Choroid plexus epithelial cell (primary cell): ENCODE results near the gene AUTS2.

Experiments
- DNase-seq: peaks from one replicate; pipeline ENCODE4 v3.0.0-alpha.2; 2010; ENCODE audit warnings: low read depth
- H3K4me3 ChIP-seq: 2 replicates; pipeline ENCODE4 v1.5.1; 2011; ENCODE audit warnings: low read depth, mild to moderate bottlenecking, control low read depth, low read length, moderate library complexity
- CTCF ChIP-seq: conservative IDR thresholded peaks from 2 replicates; pipeline ENCODE4 v1.5.1; 2011; ENCODE audit warnings: low read depth, mild to moderate bottlenecking, control low read depth, inconsistent platforms, low read length, moderate library complexity

Gene AUTS2

GRCh38 chr7:69820479-69821192, 222.4 kb downstream of the AUTS2 start:
- H3K4me3 ChIP-seq: no peak overlapping the region
- DNase-seq: no peak
- TF ChIP-seq CTCF: no peak

GRCh38 chr7:69822386-69822785, 224.1 kb downstream of the AUTS2 start:
- no peak for TF ChIP-seq CTCF
- no peak for DNase-seq
- H3K4me3 ChIP-seq: no peak overlapping the region

GRCh38 chr7:69823151-69823744, 225.0 kb downstream of the AUTS2 start:
- no peak for DNase-seq
- no peak overlapping the region for H3K4me3 ChIP-seq
- no peak for TF ChIP-seq CTCF

GRCh38 chr7:69825113-69825972, 227.1 kb downstream of the AUTS2 start:
- H3K4me3 ChIP-seq: no peak overlapping the region
- DNase-seq: no peak
- peak; percentile 3 for TF ChIP-seq CTCF

- TF ChIP-seq CTCF: no peak
Observed at GRCh38 chr7:69826283-69826682, 228.0 kb downstream of the AUTS2 start.

GRCh38 chr7:69827140-69827539, 228.9 kb downstream of the AUTS2 start:
- TF ChIP-seq CTCF: no peak
- H3K4me3 ChIP-seq: no peak overlapping the region
- DNase-seq: no peak

More at GRCh38 chr7:69826283-69826682, 228.0 kb downstream of the AUTS2 start:
- no peak overlapping the region for H3K4me3 ChIP-seq
- DNase-seq: no peak
